Measurements from ENCODE around the gene C10orf67. TPM values are rescaled to one million over a fixed set of nuclear protein-coding genes. Genes with fewer than 3 reads are reported as not detected.
"Not testable (repeated sequence)": the region's sequence is repeated elsewhere in the genome, so short reads cannot be mapped to it uniquely, and the experiment has no call there.

The C10orf67 gene
- total and polyA plus RNA-seq, 2 of the 8 experiments (the other 6 are each of a cell fraction or from before 2014, with no cell fraction given) = 0.05 to 0.11 TPM

GRCh38 chr10:23387516-23387915 is 42.9 kb upstream of the C10orf67 start:
- H3K14ac ChIP-seq (ENCODE audit: insufficient read length); H3K79me2 ChIP-seq (ENCODE audit: control insufficient read depth in 1 of 2, insufficient read depth in 2 of 2, low read length in 2 of 2); H4K20me1 ChIP-seq (replicated peaks in 1 of 2; ENCODE audit: control insufficient read depth in 1 of 2, insufficient read depth in 2 of 2, low read length in 2 of 2); H3K56ac ChIP-seq (replicated peaks; ENCODE audit: insufficient read length, low read depth, low read length); H2BK120ac ChIP-seq (replicated peaks; ENCODE audit: low read depth, low read length); H3K79me1 ChIP-seq (ENCODE audit: low read depth, low read length); H4K8ac ChIP-seq (ENCODE audit: extremely low read depth, insufficient read depth, low read length); H3K27me3 ChIP-seq (replicated peaks in 1 of 4; ENCODE audit: control insufficient read depth in 3 of 4, extremely low read depth in 1 of 4, insufficient read depth in 3 of 4, low read length in 3 of 4); H2BK20ac ChIP-seq (ENCODE audit: low read length); H2BK12ac ChIP-seq (ENCODE audit: low read depth, low read length); H4K5ac ChIP-seq (ENCODE audit: insufficient read length, low read depth, low read length); H3K4ac ChIP-seq (replicated peaks; ENCODE audit: insufficient read length, low read depth, low read length); H3K23me2 ChIP-seq (ENCODE audit: low read depth, low read length); H3K36me3 ChIP-seq (ENCODE audit: control insufficient read depth in 2 of 4, insufficient read depth in 4 of 4, low read length in 3 of 4); H3K4me1 ChIP-seq (replicated peaks in 1 of 4; ENCODE audit: control insufficient read depth in 3 of 4, insufficient read depth in 4 of 4, low read length in 3 of 4); H2AFZ ChIP-seq (ENCODE audit: low read length); H3K9ac ChIP-seq (replicated peaks in 1 of 4; ENCODE audit: extremely low read depth in 1 of 4, low read depth in 3 of 4, low read length in 3 of 4); H3K9me3 ChIP-seq (ENCODE audit: insufficient read depth in 2 of 2, low read depth in 1 of 2, low read length in 1 of 2); FAIRE-seq; H4K91ac ChIP-seq (replicated peaks; ENCODE audit: insufficient read length, low read length); DNase-seq (ENCODE audit: low read depth in 1 of 2, low spot score in 2 of 2); H3K4me2 ChIP-seq (ENCODE audit: insufficient read depth in 1 of 2, low read depth in 2 of 2, low read length in 2 of 2); H3K27ac ChIP-seq (ENCODE audit: low read depth, low read length); H3K4me3 ChIP-seq (ENCODE audit: extremely low read depth in 1 of 4, insufficient read depth in 2 of 4, low read depth in 3 of 4, low read length in 4 of 4); H2BK5ac ChIP-seq (ENCODE audit: low read depth, low read length); POLR2A ChIA-PET (ENCODE audit: partially characterized antibody); H3K23ac ChIP-seq (ENCODE audit: insufficient read length); CTCF ChIA-PET (ENCODE audit: partially characterized antibody); H3K18ac ChIP-seq (ENCODE audit: extremely low read depth, low read length); H2AK5ac ChIP-seq (ENCODE audit: low read depth, low read length); H2BK15ac ChIP-seq (ENCODE audit: low read length): not testable (repeated sequence)
- 93% methylated on average over 2 of the region's 3 CpGs; no CpG with 5 or more reads in 1 of the 2 experiments for WGBS, 2 experiments (ENCODE audit: extremely low coverage in 1 of 2, insufficient coverage in 1 of 2, insufficient read length in 1 of 2, insufficient replicate concordance in 2 of 2, low coverage in 1 of 2, low lambda C conversion rate in 2 of 2, missing lambda C conversion rate in 1 of 2)

All from H1 (cell line).